A549 (cell line): ENCODE measurements around the gene FRZB. TPM values are rescaled to one million over a fixed set of nuclear protein-coding genes. Genes with fewer than 3 reads are reported as not detected.
A peak's percentile ranks its signal among the peaks of the same experiment; 100 is the strongest.

Experiments used
- ATAC-seq, 2 experiments: fragments of 200-7000 bp in 1 of 2; fragments of >200 bp in 1 of 2; cut with Nextera tagmentation in 1 of 2; cut with Tn5 transposase in 1 of 2; 3 replicates each; pipeline versions ENCODE4 v1.8.0 to v1.9.1; 2018 to 2020; ENCODE audit warnings: mild to moderate bottlenecking in 1 of 2, moderate library complexity in 1 of 2
- CTCF ChIA-PET: fragments of 300-600 bp; sonication (Branson Sonifier 250); formaldehyde crosslinking; extraction: SDS; loops from one replicate; lab custom pipeline; 2021; ENCODE audit warnings: antibody characterized with exemption, inconsistent platforms; lab: Yijun Ruan, JAX
- POLR2A ChIA-PET: fragments of 350-600 bp; formaldehyde crosslinking; extraction: SDS; loops from one replicate; lab custom pipeline; 2021; ENCODE audit warnings: antibody characterized with exemption, inconsistent platforms; lab: Yijun Ruan, JAX
- DNase-seq, 2 experiments: peaks; one replicate each; pipeline versions ENCODE4 v3.0.0 to v3.0.0-alpha.2; 2011 to 2016; ENCODE audit warnings: low read depth in 1 of 2, low spot score in 1 of 2
- FAIRE-seq: peaks from 2 replicates; lab custom pipeline; 2011; peaks lifted over from hg19 to GRCh38; lab: Jason Lieb, UNC
- H3K27ac ChIP-seq, 2 experiments: fragments of >200 bp; sonication (Bioruptor Twin); formaldehyde crosslinking; 3 replicates each; pipeline ENCODE4 v1.5.1; 2016 to 2017
- H3K4me1 ChIP-seq: fragments of >200 bp; sonication (Bioruptor Twin); formaldehyde crosslinking; 3 replicates; pipeline ENCODE4 v1.6.1; 2016
- H3K4me2 ChIP-seq: fragments of >200 bp; sonication (Bioruptor Twin); formaldehyde crosslinking; 3 replicates; pipeline ENCODE4 v1.6.1; 2016
- H3K4me3 ChIP-seq: fragments of >200 bp; sonication (Bioruptor Twin); formaldehyde crosslinking; 3 replicates; pipeline ENCODE4 v1.5.1; 2016
- H3K9me3 ChIP-seq: fragments of >200 bp; sonication (Bioruptor Twin); formaldehyde crosslinking; 3 replicates; pipeline ENCODE4 v1.6.1; 2016
- CBX2 ChIP-seq: fragments of 200-600 bp; sonication (generic); IDR thresholded peaks from 2 replicates; pipeline ENCODE4 v1.6.1; 2016; ENCODE audit warnings: low read depth, mild to moderate bottlenecking, borderline replicate concordance
- CEBPB ChIP-seq, 2 experiments: fragments of >200 bp in 1 of 2; sonication (Bioruptor Twin) in 1 of 2; formaldehyde crosslinking in 1 of 2; IDR thresholded peaks; 2 replicates each; pipeline ENCODE4 v1.6.1; 2012 to 2016
- CHD2 ChIP-seq: fragments of 150-350 bp; IDR thresholded peaks from 2 replicates; pipeline ENCODE4 v1.6.1; 2014; ENCODE audit warnings: low read length; ENCODE audit not compliant: partially characterized antibody
- CHD4 ChIP-seq: fragments of 200-600 bp; sonication (generic); IDR thresholded peaks from 2 replicates; pipeline ENCODE4 v1.6.1; 2016; ENCODE audit warnings: antibody characterized with exemption, mild to moderate bottlenecking, borderline replicate concordance
- EHF ChIP-seq: fragments of 250-450 bp; sonication (Bioruptor Pico); IDR thresholded peaks from 2 replicates; pipeline ENCODE4 v1.5.0; 2020; ENCODE audit warnings: mild to moderate bottlenecking
- EHMT2 ChIP-seq: fragments of 200-600 bp; sonication (generic); IDR thresholded peaks from 2 replicates; pipeline ENCODE4 v1.6.1; 2016; ENCODE audit warnings: antibody characterized with exemption, low read depth, mild to moderate bottlenecking, moderate library complexity
- EP300 ChIP-seq, 2 experiments: fragments of >200 bp; sonication (Bioruptor Twin); formaldehyde crosslinking; IDR thresholded peaks; 2 replicates in 1 of 2; 3 replicates in 1 of 2; pipeline ENCODE4 v1.6.1; 2016 to 2017
- ESRRA ChIP-seq: fragments of 150-350 bp; IDR thresholded peaks from 2 replicates; pipeline ENCODE4 v1.6.1; 2014; ENCODE audit warnings: mild to moderate bottlenecking, low read length, borderline replicate concordance
- FOSB ChIP-seq: fragments of 250-450 bp; sonication (Bioruptor Pico); IDR thresholded peaks from 2 replicates; pipeline ENCODE4 v1.5.0; 2020; ENCODE audit warnings: mild to moderate bottlenecking, moderate library complexity
- GATA3 ChIP-seq: IDR thresholded peaks from 2 replicates; pipeline ENCODE4 v1.6.1; 2012; ENCODE audit warnings: borderline replicate concordance
- MAFK ChIP-seq: fragments of 450-650 bp; IDR thresholded peaks from 2 replicates; pipeline ENCODE4 v1.6.1; 2014; ENCODE audit not compliant: partially characterized antibody
- MAZ ChIP-seq: fragments of 150-350 bp; IDR thresholded peaks from 2 replicates; pipeline ENCODE4 v1.6.1; 2014; ENCODE audit warnings: antibody characterized with exemption, low read depth, low read length, borderline replicate concordance
- MYC ChIP-seq: IDR thresholded peaks from 2 replicates; pipeline ENCODE4 v1.6.1; 2012; ENCODE audit warnings: mild to moderate bottlenecking, inconsistent platforms, low read length, improper control_type of control experiment, borderline replicate concordance
- POLR2A ChIP-seq: IDR thresholded peaks from 2 replicates; pipeline ENCODE4 v1.6.1; 2012; ENCODE audit warnings: mild to moderate bottlenecking, low read length
- RAD21 ChIP-seq, 2 experiments: fragments of >200 bp in 1 of 2; sonication (Bioruptor Twin) in 1 of 2; formaldehyde crosslinking in 1 of 2; IDR thresholded peaks in 1 of 2; conservative IDR thresholded peaks in 1 of 2; 2 replicates in 1 of 2; 3 replicates in 1 of 2; pipeline ENCODE4 v1.6.1; 2012 to 2018; ENCODE audit warnings: inconsistent platforms in 1 of 2
- RARB ChIP-seq: fragments of 250-450 bp; sonication (Bioruptor Pico); IDR thresholded peaks from 2 replicates; pipeline ENCODE4 v1.8.0; 2021; ENCODE audit warnings: mild to moderate bottlenecking, moderate library complexity
- RFX5 ChIP-seq: fragments of 450-650 bp; IDR thresholded peaks from 2 replicates; pipeline ENCODE4 v1.7.1; 2014; ENCODE audit warnings: antibody characterized with exemption, mild to moderate bottlenecking, moderate library complexity
- RNF2 ChIP-seq: fragments of 200-600 bp; sonication (generic); IDR thresholded peaks from 2 replicates; pipeline ENCODE4 v1.6.1; 2016; ENCODE audit warnings: low read depth, mild to moderate bottlenecking, antibody characterized with exemption, moderate library complexity, borderline replicate concordance
- SMC3 ChIP-seq: fragments of >200 bp; sonication (Bioruptor Twin); formaldehyde crosslinking; IDR thresholded peaks from 3 replicates; pipeline ENCODE4 v1.6.1; 2018; ENCODE audit warnings: inconsistent platforms
- SREBF2 ChIP-seq: fragments of 450-650 bp; IDR thresholded peaks from 2 replicates; pipeline ENCODE4 v1.6.1; 2014; ENCODE audit warnings: mild to moderate bottlenecking, moderate library complexity
- ZC3H11A ChIP-seq: fragments of 450-650 bp; IDR thresholded peaks from 2 replicates; pipeline ENCODE4 v1.6.1; 2014; ENCODE audit warnings: antibody characterized with exemption, mild to moderate bottlenecking
- ZFP36 ChIP-seq: fragments of 450-650 bp; IDR thresholded peaks from 2 replicates; pipeline ENCODE4 v1.6.1; 2014; ENCODE audit warnings: borderline replicate concordance; ENCODE audit not compliant: partially characterized antibody
- ZSCAN20 ChIP-seq: fragments of 250-450 bp; sonication (Bioruptor Pico); IDR thresholded peaks from 2 replicates; pipeline ENCODE4 v1.8.0; 2022; ENCODE audit warnings: mild to moderate bottlenecking, moderate library complexity
- WGBS: methylation state at CpG from one replicate; pipeline ENCODE4 v1.1.6; 2017; ENCODE audit errors: missing lambda C conversion rate; 5-methylcytosine and 5-hydroxymethylcytosine counted together
- polyA plus RNA-seq, 4 experiments: library from polyadenylated mRNA; depleted of rRNA in 3 of 4; stranded (reverse); fragments of >200 nt; fragmentation: RNase III in 1 of 4; extraction: RNeasy Plus Mini Kit Qiagen cat#74134 plus additional on column Dnase treatment in 1 of 4; gene quantifications; 2 replicates in 3 of 4; 3 replicates in 1 of 4; pipeline ENCODE4 v1.2.3, GENCODE V29; 2011 to 2017
- TF ChIP-seq, protein P1 (sequence below): IDR thresholded peaks from 2 replicates; pipeline ENCODE4 v1.6.1; 2012
- TF ChIP-seq, protein P2 (sequence below): fragments of 150-350 bp; IDR thresholded peaks from 2 replicates; pipeline ENCODE4 v1.6.1; 2014; ENCODE audit warnings: low read depth, mild to moderate bottlenecking, low read length
- TF ChIP-seq, protein P3 (sequence below): fragments of >200 bp; sonication (Bioruptor Twin); formaldehyde crosslinking; IDR thresholded peaks from 3 replicates; pipeline ENCODE4 v1.6.1; 2016

The FRZB gene
- polyA plus RNA-seq, 2 of the 4 experiments (the other 2 are of a cell fraction) = 0.03 to 0.06 TPM

DNA sequence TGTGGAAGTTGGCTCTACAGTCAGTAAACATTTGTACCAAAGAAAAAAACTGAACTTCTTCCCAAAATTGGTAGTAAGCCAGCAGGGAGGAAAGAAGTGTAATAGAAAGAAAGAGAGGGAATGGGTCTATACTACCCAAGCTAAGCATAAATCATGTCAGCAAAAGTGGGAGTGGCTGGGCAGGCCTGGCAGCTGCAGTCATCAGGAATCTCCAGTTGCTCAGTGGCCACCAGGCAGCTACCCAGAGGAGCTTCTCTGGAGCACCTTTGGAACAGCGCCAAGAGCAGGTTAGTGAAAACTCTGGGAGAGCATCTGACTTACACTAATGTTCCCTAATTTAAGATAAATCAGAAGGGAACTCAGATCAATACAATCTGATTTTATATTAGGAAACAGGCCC is 14.3 kb downstream of the FRZB start:
- ChIA-PET CTCF (no interaction called here), POLR2A (no interaction called here)
- WGBS = 80% methylated on average over 1 of the region's 1 CpG
- Histone ChIP-seq H3K9me3 (no peaks in the 10 kb centered on the region), H3K4me1 (no peaks in the 10 kb centered on the region), H3K4me2 (no peak overlapping the region), H3K4me3 (no peak overlapping the region), H3K27ac (no peak overlapping the region)
- no peak for TF ChIP-seq RAD21 (conservative IDR thresholded peaks at IDR 0.05 in 1 of 2, IDR thresholded peaks at IDR 0.05 in 1 of 2)
- no peak for TF ChIP-seq GATA3
- no peak for TF ChIP-seq EHMT2
- no peak for TF ChIP-seq CHD2
- TF ChIP-seq RFX5 = no peak
- no peak for TF ChIP-seq ZFP36
- TF ChIP-seq CHD4 = no peak
- TF ChIP-seq FOSB (CRISPR knock-in tag) = no peak
- TF ChIP-seq ESRRA = no peak
- no peak for TF ChIP-seq POLR2A
- TF ChIP-seq EP300 (IDR thresholded peaks at IDR 0.05) = no peak
- TF ChIP-seq, protein P1, sequence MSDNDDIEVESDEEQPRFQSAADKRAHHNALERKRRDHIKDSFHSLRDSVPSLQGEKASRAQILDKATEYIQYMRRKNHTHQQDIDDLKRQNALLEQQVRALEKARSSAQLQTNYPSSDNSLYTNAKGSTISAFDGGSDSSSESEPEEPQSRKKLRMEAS = no peak
- no peak for TF ChIP-seq RNF2
- no peak for FAIRE-seq
- DNase-seq = peak in 1 of 2 experiments; percentile 11
- no peak; a peak in 1 of 6 replicates for ATAC-seq

DNA sequence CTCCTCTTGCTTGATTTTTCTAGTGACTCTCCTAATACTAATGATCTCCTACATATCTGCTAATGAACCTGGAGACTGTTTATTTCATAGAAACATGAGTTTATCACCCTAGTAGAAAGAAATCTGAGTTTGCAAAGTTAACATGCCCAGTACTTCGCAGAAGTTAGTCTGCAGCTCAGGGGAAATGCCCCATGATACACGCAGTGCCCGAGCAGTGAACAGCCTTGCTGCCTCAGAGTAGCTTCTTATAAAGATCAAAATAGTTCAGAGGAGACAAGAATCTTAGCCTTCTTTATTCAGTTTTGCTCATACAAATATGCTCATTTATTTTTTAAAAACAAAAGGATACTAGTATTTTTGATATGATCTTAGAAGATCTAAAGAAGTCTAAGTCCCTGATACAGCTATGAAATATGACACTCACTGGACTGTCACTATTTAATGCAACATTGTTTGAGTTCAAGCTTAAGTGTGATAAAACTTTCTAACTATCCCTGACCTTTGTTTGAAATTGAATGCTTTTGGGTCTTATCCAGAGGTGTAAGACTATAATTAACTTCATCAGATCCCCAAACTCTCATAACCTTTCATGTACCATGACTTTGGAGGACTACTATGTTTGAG is 20.5 kb downstream of the FRZB start:
- ChIA-PET CTCF (interaction anchor here (0.6 to 1.6 kb wide), 2 partner anchors 11 to 22 kb away, joined by 3 read pairs; no protein-coding TSS in a partner anchor), POLR2A (no interaction called here)
- ATAC-seq (peak in 1 of 2 experiments; percentile 37; a peak in 1 of 6 replicates), DNase-seq (no peak), FAIRE-seq (no peak)
- Histone ChIP-seq H3K4me1 (no peaks in the 10 kb centered on the region), H3K4me2 (no peak overlapping the region), H3K9me3 (no peaks in the 10 kb centered on the region), H3K4me3 (no peak overlapping the region), H3K27ac (no peak overlapping the region)
- 59% methylated on average over 3 of the region's 3 CpGs for WGBS
- TF ChIP-seq EHMT2 (no peak), MAFK (no peak), CBX2 (no peak), ZSCAN20 (no peak), MYC (no peak), CEBPB (IDR thresholded peaks at IDR 0.05) (no peak), EP300 (IDR thresholded peaks at IDR 0.05) (no peak), EHF (CRISPR knock-in tag) (no peak), ZFP36 (no peak)
- TF ChIP-seq, protein P2, sequence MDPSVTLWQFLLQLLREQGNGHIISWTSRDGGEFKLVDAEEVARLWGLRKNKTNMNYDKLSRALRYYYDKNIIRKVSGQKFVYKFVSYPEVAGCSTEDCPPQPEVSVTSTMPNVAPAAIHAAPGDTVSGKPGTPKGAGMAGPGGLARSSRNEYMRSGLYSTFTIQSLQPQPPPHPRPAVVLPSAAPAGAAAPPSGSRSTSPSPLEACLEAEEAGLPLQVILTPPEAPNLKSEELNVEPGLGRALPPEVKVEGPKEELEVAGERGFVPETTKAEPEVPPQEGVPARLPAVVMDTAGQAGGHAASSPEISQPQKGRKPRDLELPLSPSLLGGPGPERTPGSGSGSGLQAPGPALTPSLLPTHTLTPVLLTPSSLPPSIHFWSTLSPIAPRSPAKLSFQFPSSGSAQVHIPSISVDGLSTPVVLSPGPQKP = no peak
- TF ChIP-seq, protein P3, sequence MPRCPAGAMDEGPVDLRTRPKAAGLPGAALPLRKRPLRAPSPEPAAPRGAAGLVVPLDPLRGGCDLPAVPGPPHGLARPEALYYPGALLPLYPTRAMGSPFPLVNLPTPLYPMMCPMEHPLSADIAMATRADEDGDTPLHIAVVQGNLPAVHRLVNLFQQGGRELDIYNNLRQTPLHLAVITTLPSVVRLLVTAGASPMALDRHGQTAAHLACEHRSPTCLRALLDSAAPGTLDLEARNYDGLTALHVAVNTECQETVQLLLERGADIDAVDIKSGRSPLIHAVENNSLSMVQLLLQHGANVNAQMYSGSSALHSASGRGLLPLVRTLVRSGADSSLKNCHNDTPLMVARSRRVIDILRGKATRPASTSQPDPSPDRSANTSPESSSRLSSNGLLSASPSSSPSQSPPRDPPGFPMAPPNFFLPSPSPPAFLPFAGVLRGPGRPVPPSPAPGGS = no peak

DNA sequence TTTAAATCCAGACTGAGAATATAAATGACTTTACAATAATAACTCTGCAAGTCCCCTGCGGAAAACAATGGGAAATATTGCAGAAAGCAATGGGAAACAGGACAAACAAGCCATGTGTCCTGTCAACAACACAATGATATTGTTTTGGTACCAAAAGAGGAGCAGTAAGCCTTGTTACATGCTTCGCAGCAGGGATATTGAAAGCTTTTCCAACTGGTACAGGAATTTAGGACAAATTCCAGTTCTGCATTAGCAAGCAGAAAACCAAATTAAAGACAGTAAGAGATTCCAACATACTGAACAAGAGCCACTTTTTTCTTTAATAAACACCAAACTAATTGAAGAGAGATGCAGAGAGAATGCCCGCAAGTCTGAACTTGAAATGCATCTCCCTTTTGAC is 30.0 kb downstream of the FRZB start:
- Histone ChIP-seq H3K4me1 (no peaks in the 10 kb centered on the region), H3K4me2 (no peak overlapping the region)
- POLR2A ChIA-PET = no interaction called here
- TF ChIP-seq MAZ = no peak
- no peak for TF ChIP-seq SREBF2
- TF ChIP-seq RARB = no peak
- no peak for TF ChIP-seq SMC3
- no peak for TF ChIP-seq ZC3H11A
- TF ChIP-seq RNF2 = no peak
- TF ChIP-seq, all 56 proteins: peak for 0
- Histone ChIP-seq H3K9me3 (no peaks in the 10 kb centered on the region), H3K27ac (no peak overlapping the region), H3K4me3 (no peak overlapping the region)
- DNase-seq (no peak), FAIRE-seq (no peak), ATAC-seq (no peak)
- WGBS = 72% methylated on average over 3 of the region's 3 CpGs
- CTCF ChIA-PET = no interaction called here
